Naive thymus-derived CD8-positive, alpha-beta T cell (primary cell): ENCODE measurements around the gene TMEM60. TPM values are rescaled to one million over a fixed set of nuclear protein-coding genes. Genes with fewer than 3 reads are reported as not detected.
"Not testable (repeated sequence)": the region's sequence is repeated elsewhere in the genome, so short reads cannot be mapped to it uniquely, and the experiment has no call there.

Source experiments
- ATAC-seq, 2 donors: fragments of 150-1000 bp; cut with Tn5 transposase in 1 of 2; sonication (Bioruptor Pico), chemical (Tn5 transposase) in 1 of 2; 1 replicate in 1 of 2; 2 replicates in 1 of 2; pipeline ENCODE4 v1.10.0; 2021; ENCODE audit warnings: mild to moderate bottlenecking in 2 of 2, moderate library complexity in 2 of 2
- POLR2A ChIA-PET: fragments of 350-600 bp; sonication (Branson Sonifier 250); formaldehyde crosslinking; loops from one replicate; lab custom pipeline; 2021; ENCODE audit warnings: antibody characterized with exemption; lab: Charles Lee
- DNase-seq, 10 donors: peaks; one replicate each; pipeline versions ENCODE4 v3.0.0 to v3.0.0-alpha.2; 2020 to 2022
- H3K27ac Mint-ChIP-seq, 10 donors: one replicate each; pipeline ENCODE4 v1.8.0; 2020 to 2022; ENCODE audit warnings: mild to moderate bottlenecking in 10 of 10, mixed read lengths in 10 of 10, moderate library complexity in 4 of 10, inconsistent platforms in 1 of 10
- H3K27me3 Mint-ChIP-seq, 5 donors: one replicate each; pipeline ENCODE4 v1.8.0; 2021 to 2022; ENCODE audit warnings: mixed read lengths in 5 of 5
- H3K36me3 Mint-ChIP-seq, 3 donors: one replicate each; pipeline ENCODE4 v1.8.0; 2020 to 2022; ENCODE audit warnings: mixed read lengths in 3 of 3, mild to moderate bottlenecking in 2 of 3, inconsistent platforms in 1 of 3
- H3K4me1 Mint-ChIP-seq, 4 donors: one replicate each; pipeline ENCODE4 v1.8.0; 2021 to 2022; ENCODE audit warnings: mixed read lengths in 4 of 4
- H3K4me3 Mint-ChIP-seq, 10 donors: one replicate each; pipeline ENCODE4 v1.8.0; 2020 to 2022; ENCODE audit warnings: mild to moderate bottlenecking in 10 of 10, mixed read lengths in 10 of 10, moderate library complexity in 6 of 10, inconsistent platforms in 1 of 10
- H3K9me3 Mint-ChIP-seq, 9 donors: one replicate each; pipeline ENCODE4 v1.8.0; 2020 to 2022; ENCODE audit warnings: mixed read lengths in 9 of 9, mild to moderate bottlenecking in 3 of 9, inconsistent platforms in 1 of 9, moderate library complexity in 1 of 9
- polyA plus RNA-seq, 3 donors: library from polyadenylated mRNA; unstranded; fragments of 300-500 nt; fragmentation: Illumina TruSeq; gene quantifications; one replicate each; pipeline ENCODE4 v1.2.3, GENCODE V29; 2021
- total RNA-seq, 8 experiments: library from RNA in 2 of 8; stranded (reverse) in 2 of 8; gene quantifications; one replicate each; pipeline ENCODE4 v1.2.3 and lab custom pipeline; 2021 to 2026

Gene TMEM60
- total RNA-seq (1 to 10 TPM; 7.5 to 8.4 TPM), polyA plus RNA-seq (10 to 100 TPM in 1 of 3 donors, 1 to 10 TPM in 2; 6.7 to 18.6 (median 9.1) TPM), total RNA-seq (lab: John Stamatoyannopoulos, UW) (3.6 to 9.4 (median 5.6) reads per million in 6 experiments)

- DNase-seq (peak; percentile 83 to 96 (median 93)), ATAC-seq (peak; percentile 90 to 92)
- Mint-ChIP-seq H3K9me3 (no peaks in the 10 kb centered on the region), H3K27me3 (no peaks in the 10 kb centered on the region), H3K36me3 (peaks cover 2 to 11% (median 4%) of the 10 kb centered on the region in 3 donors), H3K4me1 (peaks cover 28 to 82% (median 78%) of the 10 kb centered on the region in 4 donors), H3K27ac (peak within 1 kb of the TSS; percentile 85 to 97 (median 95)), H3K4me3 (peak within 1 kb of the TSS; percentile 88 to 99 (median 97))
- POLR2A ChIA-PET, result interaction anchor here (2.0 kb wide), 1 partner anchor 102 kb away, joined by 15 read pairs; the partner anchor contains the start of gene RSBN1L
Measured at GRCh38 chr7:77798394-77799077, at the start of gene TMEM60, which contains the start of gene PHTF2. TSS of gene TMEM60 (minus strand) at chr7:77798434. CDS start at chr7:77794373, 4,061 bp downstream. TSS of gene PHTF2 (plus strand) at chr7:77798773.

GRCh38 chr7:77846317-77847092 lies 48.3 kb upstream of the TMEM60 start:
- H3K36me3 Mint-ChIP-seq, result peaks cover 11 to 31% (median 29%) of the 10 kb centered on the region in 3 donors
- POLR2A ChIA-PET, result no interaction called here

GRCh38 chr7:77843194-77843593 lies 45.0 kb upstream of the TMEM60 start:
- peaks cover 0 to 33% (median 9%) of the 10 kb centered on the region in 4 donors for H3K4me1 Mint-ChIP-seq
- peaks cover 11 to 18% (median 14%) of the 10 kb centered on the region in 3 donors for H3K36me3 Mint-ChIP-seq
- DNase-seq (no peak), ATAC-seq (no peak)
- no peak overlapping the region for H3K4me3 Mint-ChIP-seq
- H3K27me3 Mint-ChIP-seq, result no peaks in the 10 kb centered on the region
- no peak overlapping the region for H3K27ac Mint-ChIP-seq
- peaks cover 0 to 2% (median 0%) of the 10 kb centered on the region in 9 donors for H3K9me3 Mint-ChIP-seq
- POLR2A ChIA-PET, result no interaction called here

More at GRCh38 chr7:77846317-77847092, 48.3 kb upstream of the TMEM60 start:
- peaks cover 0 to 2% (median 0%) of the 10 kb centered on the region in 9 donors for H3K9me3 Mint-ChIP-seq
- H3K27ac Mint-ChIP-seq, result no peak overlapping the region
- H3K27me3 Mint-ChIP-seq, result no peaks in the 10 kb centered on the region
- ATAC-seq (no peak), DNase-seq (no peak)
- H3K4me3 Mint-ChIP-seq, result no peak overlapping the region
- peaks cover 3 to 36% (median 11%) of the 10 kb centered on the region in 4 donors for H3K4me1 Mint-ChIP-seq

GRCh38 chr7:77839919-77840318 lies 41.7 kb upstream of the TMEM60 start:
- peaks cover 0 to 3% (median 0%) of the 10 kb centered on the region in 9 donors for H3K9me3 Mint-ChIP-seq
- POLR2A ChIA-PET, result no interaction called here
- H3K4me1 Mint-ChIP-seq, result peaks cover 3 to 37% (median 8%) of the 10 kb centered on the region in 4 donors
- H3K27ac Mint-ChIP-seq, result no peak overlapping the region
- ATAC-seq (no peak), DNase-seq (no peak)
- no peak overlapping the region for H3K4me3 Mint-ChIP-seq
- peaks cover 6 to 12% (median 10%) of the 10 kb centered on the region in 3 donors for H3K36me3 Mint-ChIP-seq
- no peaks in the 10 kb centered on the region for H3K27me3 Mint-ChIP-seq

GRCh38 chr7:77838929-77839491 lies 40.8 kb upstream of the TMEM60 start:
- H3K9me3 Mint-ChIP-seq, result peaks cover 0 to 3% (median 0%) of the 10 kb centered on the region in 9 donors
- no peaks in the 10 kb centered on the region for H3K27me3 Mint-ChIP-seq
- DNase-seq (no peak), ATAC-seq (no peak)
- H3K4me3 Mint-ChIP-seq, result no peak overlapping the region
- H3K4me1 Mint-ChIP-seq, result peaks cover 5 to 46% (median 15%) of the 10 kb centered on the region in 4 donors
- H3K27ac Mint-ChIP-seq, result peak overlapping the region in 1 of 10 donors; percentile 45
- H3K36me3 Mint-ChIP-seq, result peaks cover 6 to 12% (median 8%) of the 10 kb centered on the region in 3 donors
- POLR2A ChIA-PET, result no interaction called here

GRCh38 chr7:77837966-77838365 lies 39.7 kb upstream of the TMEM60 start:
- Mint-ChIP-seq H3K4me1 (peaks cover 7 to 50% (median 22%) of the 10 kb centered on the region in 4 donors), H3K27me3 (no peaks in the 10 kb centered on the region), H3K36me3 (peaks cover under 1 to 7% (median 3%) of the 10 kb centered on the region in 3 donors), H3K4me3 (no peak overlapping the region), H3K9me3 (peaks cover 0 to 3% (median 0%) of the 10 kb centered on the region in 9 donors), H3K27ac (no peak overlapping the region)
- no peak for ATAC-seq
- POLR2A ChIA-PET, result no interaction called here
- no peak for DNase-seq

- DNase-seq (no peak), ATAC-seq (no peak)
- peaks cover 9 to 53% (median 23%) of the 10 kb centered on the region in 4 donors for H3K4me1 Mint-ChIP-seq
- no peaks in the 10 kb centered on the region for H3K27me3 Mint-ChIP-seq
- peaks cover 0 to 3% (median 0%) of the 10 kb centered on the region in 9 donors for H3K9me3 Mint-ChIP-seq
- H3K4me3 Mint-ChIP-seq, result no peak overlapping the region
- no peak overlapping the region for H3K27ac Mint-ChIP-seq
- peaks cover 0 to 7% (median 0%) of the 10 kb centered on the region in 3 donors for H3K36me3 Mint-ChIP-seq
- POLR2A ChIA-PET, result no interaction called here
Measured at GRCh38 chr7:77837275-77837674, 39.0 kb upstream of the TMEM60 start.

GRCh38 chr7:77836425-77836824 lies 38.2 kb upstream of the TMEM60 start:
- not testable (repeated sequence) for H3K9me3 Mint-ChIP-seq, ATAC-seq, H3K27me3 Mint-ChIP-seq, H3K4me3 Mint-ChIP-seq, H3K36me3 Mint-ChIP-seq, DNase-seq
- H3K27ac Mint-ChIP-seq, result peak overlapping the region in 1 of 10 donors; percentile 21
- H3K4me1 Mint-ChIP-seq, result peaks cover 9 to 61% (median 26%) of the 10 kb centered on the region in 4 donors
- POLR2A ChIA-PET, result interaction anchor here (0.6 kb wide), 1 partner anchor 53 kb away, joined by 8 read pairs; no protein-coding TSS in a partner anchor

GRCh38 chr7:77833136-77833535 lies 34.9 kb upstream of the TMEM60 start:
- DNase-seq (no peak), ATAC-seq (no peak)
- no peaks in the 10 kb centered on the region for H3K27me3 Mint-ChIP-seq
- peaks cover 13 to 71% (median 33%) of the 10 kb centered on the region in 4 donors for H3K4me1 Mint-ChIP-seq
- H3K4me3 Mint-ChIP-seq, result peak overlapping the region in 2 of 10 donors; percentile 2 to 33
- H3K27ac Mint-ChIP-seq, result peak overlapping the region in 2 of 10 donors; percentile 2 to 14
- peaks cover 0 to 12% (median 3%) of the 10 kb centered on the region in 3 donors for H3K36me3 Mint-ChIP-seq
- POLR2A ChIA-PET, result no interaction called here
- H3K9me3 Mint-ChIP-seq, result peaks cover 0 to 3% (median 0%) of the 10 kb centered on the region in 9 donors

- no peak for DNase-seq
- POLR2A ChIA-PET, result interaction anchor here (0.7 kb wide), 1 partner anchor 35 kb away, joined by 3 read pairs; no protein-coding TSS in a partner anchor
- Mint-ChIP-seq H3K4me3 (no peak overlapping the region), H3K27ac (peak overlapping the region in 1 of 10 donors; percentile 42), H3K4me1 (peaks cover 14 to 69% (median 35%) of the 10 kb centered on the region in 4 donors), H3K36me3 (peaks cover 0 to 12% (median 3%) of the 10 kb centered on the region in 3 donors), H3K27me3 (no peaks in the 10 kb centered on the region), H3K9me3 (peaks cover 0 to 3% (median 0%) of the 10 kb centered on the region in 9 donors)
- no peak for ATAC-seq
Measured at GRCh38 chr7:77831953-77832352, 33.7 kb upstream of the TMEM60 start.

GRCh38 chr7:77831481-77831880 lies 33.2 kb upstream of the TMEM60 start:
- H3K9me3 Mint-ChIP-seq, result peaks cover 0 to 4% (median under 1%) of the 10 kb centered on the region in 9 donors
- peak overlapping the region in 1 of 10 donors; percentile 10 for H3K4me3 Mint-ChIP-seq
- H3K4me1 Mint-ChIP-seq, result peaks cover 17 to 73% (median 40%) of the 10 kb centered on the region in 4 donors
- no peak for ATAC-seq
- no peaks in the 10 kb centered on the region for H3K27me3 Mint-ChIP-seq
- POLR2A ChIA-PET, result no interaction called here
- peaks cover 0 to 10% (median 3%) of the 10 kb centered on the region in 3 donors for H3K36me3 Mint-ChIP-seq
- DNase-seq, result no peak
- peak overlapping the region in 1 of 10 donors; percentile 42 for H3K27ac Mint-ChIP-seq
